T-cell (primary cell): ENCODE data around the gene ABCB11. TPM values are rescaled to one million over a fixed set of nuclear protein-coding genes. Genes with fewer than 3 reads are reported as not detected.
"Not testable (repeated sequence)": the region's sequence is repeated elsewhere in the genome, so short reads cannot be mapped to it uniquely, and the experiment has no call there.

ENCODE experiments used
- ATAC-seq, 4 experiments: fragments of 200-7000 bp in 3 of 4; fragments of 150-1000 bp in 1 of 4; cut with Tn5 transposase; replicated peaks in 1 of 4; 1 replicate in 3 of 4; 2 replicates in 1 of 4; pipeline ENCODE4 v1.10.0; 2021; ENCODE audit warnings: moderate library complexity in 3 of 4, mild to moderate bottlenecking in 2 of 4, moderate number of reproducible peaks in 1 of 4
- CTCF ChIA-PET, 2 donors: fragments of 300-600 bp; sonication (Branson Sonifier 250); formaldehyde crosslinking; loops; one replicate each; lab custom pipeline; 2022; ENCODE audit warnings: antibody characterized with exemption in 2 of 2; lab: Charles Lee
- POLR2A ChIA-PET, 2 donors: fragments of 300-600 bp; sonication (Branson Sonifier 250); formaldehyde crosslinking; loops; one replicate each; lab custom pipeline; 2022; ENCODE audit warnings: antibody characterized with exemption in 2 of 2; lab: Charles Lee
- DNase-seq, 35 experiments: peaks; one replicate each; pipeline versions ENCODE4 v3.0.0 to v3.0.0-alpha.2; 2013 to 2023
- H3K27ac ChIP-seq: one replicate; pipeline ENCODE4 v1.5.1; 2013; ENCODE audit warnings: low read length
- H3K27me3 ChIP-seq, 2 experiments: replicated peaks in 1 of 2; 1 replicate in 1 of 2; 2 replicates in 1 of 2; pipeline versions ENCODE4 v1.6.1 to v1.7.0; 2013; ENCODE audit warnings: low read length in 1 of 2, mixed read lengths in 1 of 2; ENCODE audit not compliant: control insufficient read depth in 2 of 2, insufficient read depth in 2 of 2; ENCODE audit errors: extremely low read depth in 1 of 2
- H3K36me3 ChIP-seq, 2 donors: 1 replicate in 1 of 2; 2 replicates in 1 of 2; pipeline versions ENCODE4 v1.6.1 to v1.7.0; 2013; ENCODE audit warnings: low read length in 1 of 2; ENCODE audit not compliant: control insufficient read depth in 2 of 2, insufficient read depth in 1 of 2; ENCODE audit errors: extremely low read depth in 1 of 2
- H3K4me1 ChIP-seq, 2 experiments: 1 replicate in 1 of 2; 2 replicates in 1 of 2; pipeline versions ENCODE4 v1.6.1 to v1.7.0; 2013; ENCODE audit warnings: low read length in 2 of 2, mixed read lengths in 1 of 2; ENCODE audit not compliant: insufficient read depth in 2 of 2, control insufficient read depth in 1 of 2; ENCODE audit errors: extremely low read depth in 1 of 2
- H3K4me3 ChIP-seq, 2 donors: 1 replicate in 1 of 2; 2 replicates in 1 of 2; pipeline versions ENCODE4 v1.5.1 to v1.7.0; 2013; ENCODE audit warnings: mild to moderate bottlenecking in 2 of 2, low read length in 1 of 2, moderate library complexity in 1 of 2; ENCODE audit not compliant: control insufficient read depth in 1 of 2; ENCODE audit errors: extremely low read depth in 1 of 2
- H3K9me3 ChIP-seq: 2 replicates; pipeline ENCODE4 v1.7.0; 2013
- H3K27ac Mint-ChIP-seq, 2 donors: one replicate each; pipeline ENCODE4 v1.8.0; 2020 to 2021; ENCODE audit warnings: mild to moderate bottlenecking in 2 of 2, mixed read lengths in 2 of 2
- H3K27me3 Mint-ChIP-seq, 2 donors: one replicate each; pipeline ENCODE4 v1.8.0; 2021 to 2022; ENCODE audit warnings: mixed read lengths in 2 of 2
- H3K36me3 Mint-ChIP-seq: one replicate; pipeline ENCODE4 v1.8.0; 2021; ENCODE audit warnings: mixed read lengths
- H3K4me1 Mint-ChIP-seq, 3 donors: one replicate each; pipeline ENCODE4 v1.8.0; 2020 to 2022; ENCODE audit warnings: mixed read lengths in 3 of 3, mild to moderate bottlenecking in 1 of 3
- H3K4me3 Mint-ChIP-seq, 3 donors: one replicate each; pipeline ENCODE4 v1.8.0; 2020 to 2022; ENCODE audit warnings: mild to moderate bottlenecking in 3 of 3, mixed read lengths in 3 of 3, moderate library complexity in 3 of 3
- H3K9me3 Mint-ChIP-seq, 3 donors: one replicate each; pipeline ENCODE4 v1.8.0; 2020 to 2022; ENCODE audit warnings: mixed read lengths in 3 of 3
- WGBS: methylation state at CpG from one replicate; pipeline ENCODE4 v1.1.5; 2013; ENCODE audit warnings: missing lambda C conversion rate; ENCODE audit not compliant: insufficient coverage; 5-methylcytosine and 5-hydroxymethylcytosine counted together
- total RNA-seq, 35 experiments: library from RNA in 6 of 35; stranded (reverse) in 6 of 35; fragments of 120-200 nt in 1 of 35; gene quantifications; one replicate each; pipeline versions ENCODE4 v1.2.1 to v1.2.4 and lab custom pipeline; 2013 to 2026

Gene ABCB11
- total RNA-seq, 5 donors from 2014 or later (not counting 1 experiment from before 2014, with no cell fraction given): 0.03 TPM; not detected in 3

DNA sequence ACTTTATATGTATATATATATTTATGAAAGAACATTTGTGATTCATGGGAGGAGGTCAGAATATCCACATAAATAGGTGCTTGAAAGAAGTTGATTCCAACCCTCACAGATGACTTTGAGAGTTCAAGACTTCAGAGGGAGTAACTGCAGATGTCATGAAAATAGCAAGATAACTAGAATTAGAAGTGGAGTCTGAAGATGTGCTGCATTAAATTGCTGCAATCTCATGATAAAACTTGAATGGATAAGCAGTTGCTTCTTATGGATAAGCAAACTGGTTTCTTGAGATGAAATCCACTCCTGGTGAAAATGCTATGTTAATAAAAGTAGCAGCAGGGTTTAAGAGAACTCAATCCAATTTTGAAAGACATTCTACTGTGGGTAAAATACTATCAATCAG lies 89.8 kb downstream of the ABCB11 start:
- H3K4me1 Mint-ChIP-seq: no peaks in the 10 kb centered on the region
- ChIA-PET POLR2A (interaction anchor here in 1 of 2 donors (0.6 kb wide), 1 partner anchor 857 kb away, joined by 13 read pairs; the partner anchor contains the start of gene SSB), CTCF (no interaction called here)
- no peak overlapping the region for H3K4me3 ChIP-seq
- no peaks in the 10 kb centered on the region for H3K9me3 Mint-ChIP-seq
- H3K4me1 ChIP-seq: no peaks in the 10 kb centered on the region
- peaks cover 4 to 7% of the 10 kb centered on the region in 2 donors for H3K27me3 Mint-ChIP-seq
- H3K36me3 ChIP-seq: no peaks in the 10 kb centered on the region
- H3K4me3 Mint-ChIP-seq: no peak overlapping the region
- H3K27me3 ChIP-seq: no peaks in the 10 kb centered on the region
- DNase-seq (no peak), ATAC-seq (no peak)
- no peaks in the 10 kb centered on the region for H3K36me3 Mint-ChIP-seq
- no peak overlapping the region for H3K27ac Mint-ChIP-seq
- H3K9me3 ChIP-seq: no peaks in the 10 kb centered on the region
- no peak overlapping the region for H3K27ac ChIP-seq

- H3K36me3 Mint-ChIP-seq: no peaks in the 10 kb centered on the region
- DNase-seq: no peak
- Histone ChIP-seq H3K9me3 (no peaks in the 10 kb centered on the region), H3K27ac (no peak overlapping the region), H3K4me1 (no peaks in the 10 kb centered on the region), H3K4me3 (no peak overlapping the region), H3K36me3 (no peaks in the 10 kb centered on the region), H3K27me3 (no peaks in the 10 kb centered on the region)
- no peak for ATAC-seq
- H3K4me3 Mint-ChIP-seq: no peak overlapping the region
- H3K27ac Mint-ChIP-seq: no peak overlapping the region
- no peaks in the 10 kb centered on the region for H3K4me1 Mint-ChIP-seq
- peaks cover 3% of the 10 kb centered on the region in 2 donors for H3K27me3 Mint-ChIP-seq
- POLR2A ChIA-PET: no interaction called here
- H3K9me3 Mint-ChIP-seq: no peaks in the 10 kb centered on the region
- CTCF ChIA-PET: interaction anchor here in 1 of 2 donors (0.5 to 0.6 kb wide), 2 partner anchors 841 to 1008 kb away, joined by 3 to 4 read pairs; no protein-coding TSS in a partner anchor
- WGBS: no CpG with 5 or more reads among the region's 4 CpGs
Observed at GRCh38 chr2:168939918-168940317, 91.2 kb downstream of the ABCB11 start.

DNA sequence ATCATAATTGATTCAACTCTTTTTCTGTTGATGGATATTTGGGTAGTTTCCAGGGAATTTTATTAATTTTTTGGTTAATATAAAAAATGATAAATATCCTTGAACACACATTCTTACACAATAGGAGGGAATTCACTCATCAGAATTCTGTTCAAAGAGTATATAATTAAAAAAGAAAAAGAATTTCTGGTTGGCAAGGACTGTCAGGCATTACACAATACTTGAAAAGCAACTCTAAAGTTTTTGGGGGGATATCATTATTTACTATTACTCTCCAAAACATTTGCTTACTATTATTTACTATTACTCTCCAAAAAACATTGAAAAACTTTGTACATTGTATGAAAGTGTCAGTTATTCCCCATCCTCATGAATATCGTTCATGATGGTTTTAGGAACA lies 92.1 kb downstream of the ABCB11 start:
- no peak for DNase-seq
- Mint-ChIP-seq H3K4me1 (no peaks in the 10 kb centered on the region), H3K9me3 (no peaks in the 10 kb centered on the region), H3K27me3 (peaks cover 0 to 4% of the 10 kb centered on the region in 2 donors), H3K36me3 (no peaks in the 10 kb centered on the region), H3K27ac (no peak overlapping the region), H3K4me3 (no peak overlapping the region)
- H3K4me1 ChIP-seq: no peaks in the 10 kb centered on the region
- H3K9me3 ChIP-seq: no peaks in the 10 kb centered on the region
- no peak overlapping the region for H3K4me3 ChIP-seq
- no CpG with 5 or more reads among the region's 1 CpG for WGBS
- CTCF ChIA-PET: no interaction called here
- POLR2A ChIA-PET: no interaction called here
- H3K27me3 ChIP-seq: no peaks in the 10 kb centered on the region
- H3K27ac ChIP-seq: no peak overlapping the region
- H3K36me3 ChIP-seq: no peaks in the 10 kb centered on the region
- no peak for ATAC-seq

DNA sequence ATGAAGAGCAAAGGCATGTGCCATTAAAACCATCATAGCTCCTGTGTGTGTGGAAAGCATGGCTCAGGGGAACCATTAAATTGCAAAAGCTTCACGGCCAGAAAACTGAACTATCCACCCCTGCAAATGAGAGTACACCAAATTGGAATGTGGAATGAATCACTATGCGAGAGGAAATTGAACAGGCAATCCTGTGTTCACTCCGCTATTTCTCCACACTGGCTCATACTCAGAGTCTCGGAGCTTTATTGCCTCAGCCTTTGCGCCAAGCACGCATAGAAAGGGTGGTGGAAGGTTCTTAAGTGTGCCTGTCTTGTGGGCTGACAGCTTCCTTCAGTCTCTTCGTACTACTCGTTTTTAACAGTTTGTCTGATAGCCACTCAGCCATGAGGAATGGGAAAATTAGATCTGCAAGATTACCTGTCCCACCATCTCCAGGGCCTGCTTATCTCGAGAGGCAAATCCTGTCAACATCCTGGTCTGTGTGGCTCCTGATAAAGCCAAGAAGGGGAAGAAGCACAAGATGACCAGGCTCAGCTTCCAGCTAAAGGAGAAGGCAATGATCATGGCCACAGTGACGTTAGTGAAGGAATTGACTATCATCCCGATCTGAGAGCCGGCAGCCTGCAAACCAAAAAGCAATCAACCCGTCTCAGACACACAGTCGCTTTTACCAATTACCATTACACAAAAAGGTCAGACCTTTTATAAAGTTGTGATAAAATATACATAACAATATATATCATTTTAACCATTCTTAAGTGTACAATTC lies 95.1 kb downstream of the ABCB11 start:
- Mint-ChIP-seq H3K27me3 (peaks cover 8 to 12% of the 10 kb centered on the region in 2 donors), H3K36me3 (no peaks in the 10 kb centered on the region), H3K9me3 (no peaks in the 10 kb centered on the region), H3K4me1 (no peaks in the 10 kb centered on the region), H3K4me3 (no peak overlapping the region), H3K27ac (no peak overlapping the region)
- no peak overlapping the region for H3K27ac ChIP-seq
- H3K4me3 ChIP-seq: no peak overlapping the region
- no peak for DNase-seq
- no peaks in the 10 kb centered on the region for H3K27me3 ChIP-seq
- H3K4me1 ChIP-seq: no peaks in the 10 kb centered on the region
- H3K9me3 ChIP-seq: no peaks in the 10 kb centered on the region
- H3K36me3 ChIP-seq: no peaks in the 10 kb centered on the region
- POLR2A ChIA-PET: no interaction called here
- ATAC-seq: no peak
- 56% methylated on average over 3 of the region's 14 CpGs for WGBS
- CTCF ChIA-PET: interaction anchor here (0.9 to 1.5 kb wide), 3 partner anchors 10 to 29 kb away, joined by 3 read pairs; no protein-coding TSS in a partner anchor

DNA sequence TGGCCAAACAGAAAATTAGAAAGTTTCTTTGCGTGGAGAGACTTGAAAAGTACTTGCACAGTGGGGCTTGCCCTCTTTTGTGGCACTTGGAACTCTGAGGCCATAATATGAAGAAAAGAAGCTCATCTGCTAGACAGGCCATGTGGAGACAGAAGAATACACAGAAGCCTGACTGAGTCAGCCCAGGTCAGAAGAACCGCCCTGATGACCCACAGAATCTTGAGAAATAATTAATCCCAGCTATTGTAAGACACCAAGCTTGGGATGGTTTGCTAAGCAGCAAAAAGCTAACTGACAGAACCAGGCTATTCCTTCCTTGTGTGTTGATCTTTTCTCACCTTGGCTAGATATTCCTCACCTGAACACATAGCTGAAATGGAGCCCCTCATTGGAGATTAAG lies 96.3 kb downstream of the ABCB11 start:
- no peaks in the 10 kb centered on the region for H3K36me3 ChIP-seq
- no peaks in the 10 kb centered on the region for H3K4me1 ChIP-seq
- WGBS: 82% methylated on average over 1 of the region's 2 CpGs
- Mint-ChIP-seq H3K9me3 (no peaks in the 10 kb centered on the region), H3K27me3 (peaks cover 8 to 12% of the 10 kb centered on the region in 2 donors), H3K36me3 (no peaks in the 10 kb centered on the region), H3K27ac (no peak overlapping the region), H3K4me3 (no peak overlapping the region), H3K4me1 (no peaks in the 10 kb centered on the region)
- ATAC-seq (no peak), DNase-seq (no peak)
- no peak overlapping the region for H3K4me3 ChIP-seq
- ChIA-PET CTCF (interaction anchor here in 1 of 2 donors (0.9 kb wide), 1 partner anchor 14 kb away, joined by 3 read pairs; no protein-coding TSS in a partner anchor), POLR2A (no interaction called here)
- no peaks in the 10 kb centered on the region for H3K27me3 ChIP-seq
- H3K27ac ChIP-seq: no peak overlapping the region
- H3K9me3 ChIP-seq: no peaks in the 10 kb centered on the region

- not testable (repeated sequence) for H3K4me3 Mint-ChIP-seq, H3K4me1 Mint-ChIP-seq, H3K27ac Mint-ChIP-seq, ATAC-seq, H3K36me3 ChIP-seq, H3K36me3 Mint-ChIP-seq, H3K4me3 ChIP-seq, H3K27me3 ChIP-seq, H3K9me3 Mint-ChIP-seq, DNase-seq, H3K9me3 ChIP-seq, H3K4me1 ChIP-seq, H3K27ac ChIP-seq
- ChIA-PET CTCF (interaction anchor here in 1 of 2 donors (1.5 kb wide), 1 partner anchor 11 kb away, joined by 3 read pairs; no protein-coding TSS in a partner anchor), POLR2A (interaction anchor here in 1 of 2 donors (0.5 kb wide), 1 partner anchor 263 kb away, joined by 4 read pairs; no protein-coding TSS in a partner anchor)
- peaks cover 13 to 18% of the 10 kb centered on the region in 2 donors for H3K27me3 Mint-ChIP-seq
- WGBS: 83% methylated on average over 1 of the region's 4 CpGs
Observed at GRCh38 chr2:168932174-168932573, 99.0 kb downstream of the ABCB11 start.
